Testis (tissue), 3 donors: ENCODE measurements around the gene FAM184B. TPM values are rescaled to one million over a fixed set of nuclear protein-coding genes. Genes with fewer than 3 reads are reported as not detected.

ENCODE experiments used
- DNase-seq: peaks from one replicate; pipeline ENCODE4 v3.0.0-alpha.2; 2019
- H3K27ac ChIP-seq, 2 donors: fragments of 200-600 bp; sonication (generic); one replicate each; pipeline ENCODE4 v1.5.1; 2019
- H3K27me3 ChIP-seq: fragments of 200-600 bp; sonication (generic); one replicate; pipeline ENCODE4 v1.5.1; 2019
- H3K36me3 ChIP-seq: fragments of 200-600 bp; sonication (generic); one replicate; pipeline ENCODE4 v1.5.1; 2017; ENCODE audit warnings: low read depth; ENCODE audit errors: missing control alignments
- H3K4me1 ChIP-seq: fragments of 200-600 bp; sonication (generic); one replicate; pipeline ENCODE4 v1.5.1; 2019
- H3K4me3 ChIP-seq, 2 donors: fragments of 200-600 bp; sonication (generic); one replicate each; pipeline ENCODE4 v1.5.1; 2017 to 2019
- H3K9me3 ChIP-seq: fragments of 200-600 bp; sonication (generic); one replicate; pipeline ENCODE4 v1.5.1; 2017
- POLR2A ChIP-seq: fragments of 450-650 bp; IDR thresholded peaks from one replicate; pipeline ENCODE4 v1.6.1; 2017; ENCODE audit warnings: antibody characterized with exemption, mild to moderate bottlenecking, moderate library complexity
- WGBS, 2 donors: methylation state at CpG; one replicate each; pipeline ENCODE4 v1.1.5; 2018; 5-methylcytosine and 5-hydroxymethylcytosine counted together
- intact Hi-C: fragments of 100-400 bp; cut with DNase I; formaldehyde crosslinking; loops from one replicate; pipeline ENCODE4 v1.15.1; 2023; ENCODE audit warnings: low total_unique reads
- polyA plus RNA-seq: library from polyadenylated mRNA; stranded (reverse); fragments of 350-450 nt; fragmentation: Illumina TruSeq; extraction: RNeasy Lipid Tissue Mini Kit (QIAGEN cat#74804); gene quantifications from one replicate; pipeline ENCODE4 v1.2.3, GENCODE V29; 2014; ENCODE audit warnings: low read depth, low replicate concordance; ENCODE audit not compliant: insufficient read depth
- total RNA-seq, 2 donors: library from RNA; depleted of rRNA; stranded (reverse); fragments of >200 nt; gene quantifications; one replicate each; pipeline ENCODE4 v1.2.3, GENCODE V29; 2016
- TF ChIP-seq, protein P1 (sequence below), 3 experiments: fragments of 450-650 bp in 2 of 3; fragments of 200-600 bp in 1 of 3; sonication (generic) in 1 of 3; IDR thresholded peaks; one replicate each; pipeline ENCODE4 v1.5.1; 2016 to 2019; ENCODE audit warnings: antibody characterized with exemption in 3 of 3, mild to moderate bottlenecking in 2 of 3, moderate library complexity in 1 of 3

FAM184B gene
- total and polyA plus RNA-seq, 3 donors from 2014 or later = 0.08 to 0.26 (median 0.19) TPM

DNA sequence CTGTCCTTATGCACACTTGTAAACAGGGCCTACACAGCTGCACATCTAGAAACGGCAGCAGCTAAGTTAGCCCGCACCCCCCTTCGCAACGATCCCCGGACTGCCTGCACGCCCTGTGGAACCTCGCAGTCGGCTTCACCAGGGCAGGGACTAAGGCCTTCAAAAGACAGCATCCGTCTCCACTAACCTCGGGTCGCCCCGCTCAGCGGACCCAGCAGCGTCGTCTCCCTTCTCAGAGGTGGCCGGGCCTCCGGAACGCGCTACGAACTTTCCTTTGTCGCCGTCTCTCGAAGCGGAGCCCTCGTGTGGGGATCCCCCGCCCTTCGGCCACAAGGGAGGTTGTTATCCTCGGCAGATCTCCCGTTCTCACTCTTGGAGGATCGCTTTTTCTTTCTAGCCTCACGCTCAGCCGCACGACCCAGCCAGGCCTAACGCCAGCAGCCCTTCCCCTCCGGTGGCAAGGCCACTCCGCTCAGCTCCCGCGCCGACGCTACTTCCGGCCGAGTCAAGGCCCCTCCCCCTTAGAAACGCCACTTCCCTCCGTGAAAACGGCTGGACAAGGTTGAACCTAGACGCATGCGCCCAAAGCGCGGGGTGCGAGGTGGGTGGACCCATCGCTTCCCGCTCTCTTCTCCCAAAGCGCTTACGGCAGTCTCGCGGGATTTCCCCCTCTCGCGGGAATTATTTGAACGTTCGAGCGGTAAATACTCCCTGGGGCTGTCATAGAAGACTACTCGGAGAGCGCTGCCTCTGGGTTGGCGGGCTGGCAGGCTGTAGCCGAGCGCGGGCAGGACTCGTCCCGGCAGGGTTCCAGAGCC lies 29.0 kb upstream of the FAM184B start, which contains the start of the genes DCAF16 and NCAPG:
Gene DCAF16 (minus strand): TSS at position 498 of the 818 bp plus-strand sequence. CDS start 6,616 bp downstream, outside the sequence.
Gene NCAPG (plus strand): TSS at position 720 of the 818 bp plus-strand sequence. CDS start 99 bp downstream, outside the sequence.
- H3K9me3 ChIP-seq = no peaks in the 10 kb centered on the region
- DNase-seq = peak; percentile 99
- peaks cover 28% of the 10 kb centered on the region for H3K4me1 ChIP-seq
- H3K27me3 ChIP-seq = no peaks in the 10 kb centered on the region
- intact Hi-C loops = no loop called here
- peak within 1 kb of the TSS; percentile 83 to 93 for H3K4me3 ChIP-seq
- TF ChIP-seq POLR2A = peak; percentile 96
- TF ChIP-seq, protein P1, sequence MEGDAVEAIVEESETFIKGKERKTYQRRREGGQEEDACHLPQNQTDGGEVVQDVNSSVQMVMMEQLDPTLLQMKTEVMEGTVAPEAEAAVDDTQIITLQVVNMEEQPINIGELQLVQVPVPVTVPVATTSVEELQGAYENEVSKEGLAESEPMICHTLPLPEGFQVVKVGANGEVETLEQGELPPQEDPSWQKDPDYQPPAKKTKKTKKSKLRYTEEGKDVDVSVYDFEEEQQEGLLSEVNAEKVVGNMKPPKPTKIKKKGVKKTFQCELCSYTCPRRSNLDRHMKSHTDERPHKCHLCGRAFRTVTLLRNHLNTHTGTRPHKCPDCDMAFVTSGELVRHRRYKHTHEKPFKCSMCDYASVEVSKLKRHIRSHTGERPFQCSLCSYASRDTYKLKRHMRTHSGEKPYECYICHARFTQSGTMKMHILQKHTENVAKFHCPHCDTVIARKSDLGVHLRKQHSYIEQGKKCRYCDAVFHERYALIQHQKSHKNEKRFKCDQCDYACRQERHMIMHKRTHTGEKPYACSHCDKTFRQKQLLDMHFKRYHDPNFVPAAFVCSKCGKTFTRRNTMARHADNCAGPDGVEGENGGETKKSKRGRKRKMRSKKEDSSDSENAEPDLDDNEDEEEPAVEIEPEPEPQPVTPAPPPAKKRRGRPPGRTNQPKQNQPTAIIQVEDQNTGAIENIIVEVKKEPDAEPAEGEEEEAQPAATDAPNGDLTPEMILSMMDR (IDR thresholded peaks at IDR 0.05) = no peak
- 0 to 1% methylated on average over 34 to 69 of the region's 69 CpGs for WGBS, 2 donors
- H3K27ac ChIP-seq = peak within 1 kb of the TSS; percentile 98
- H3K36me3 ChIP-seq = no peaks in the 10 kb centered on the region

DNA sequence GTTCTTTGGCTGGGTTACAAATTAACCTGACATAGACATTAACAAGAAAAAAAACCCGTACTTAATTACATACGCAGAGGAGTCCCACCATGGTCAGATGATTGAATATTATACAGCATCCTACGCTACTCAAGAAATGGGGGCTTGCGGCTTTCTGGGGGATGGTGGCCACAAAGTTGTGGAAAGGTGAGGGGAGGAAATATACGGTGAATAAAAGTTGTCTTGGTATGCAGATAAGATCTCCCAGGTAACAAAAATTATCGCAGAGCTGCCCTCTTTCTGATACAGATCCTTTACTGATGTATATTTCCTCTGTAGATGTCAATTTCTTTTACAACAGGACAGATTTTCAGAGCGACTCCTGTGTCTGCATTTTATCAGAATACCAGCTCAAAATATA lies 28.2 kb upstream of the FAM184B start:
- Histone ChIP-seq H3K9me3 (no peaks in the 10 kb centered on the region), H3K4me3 (peak overlapping the region; percentile 83 to 93), H3K36me3 (no peaks in the 10 kb centered on the region), H3K27ac (peak overlapping the region; percentile 98), H3K4me1 (peaks cover 28% of the 10 kb centered on the region), H3K27me3 (no peaks in the 10 kb centered on the region)
- intact Hi-C loops = no loop called here
- TF ChIP-seq, protein P1 (IDR thresholded peaks at IDR 0.05) = no peak
- no peak for TF ChIP-seq POLR2A
- no peak for DNase-seq
- 0 to 2% methylated on average over 7 of the region's 7 CpGs for WGBS, 2 donors

DNA sequence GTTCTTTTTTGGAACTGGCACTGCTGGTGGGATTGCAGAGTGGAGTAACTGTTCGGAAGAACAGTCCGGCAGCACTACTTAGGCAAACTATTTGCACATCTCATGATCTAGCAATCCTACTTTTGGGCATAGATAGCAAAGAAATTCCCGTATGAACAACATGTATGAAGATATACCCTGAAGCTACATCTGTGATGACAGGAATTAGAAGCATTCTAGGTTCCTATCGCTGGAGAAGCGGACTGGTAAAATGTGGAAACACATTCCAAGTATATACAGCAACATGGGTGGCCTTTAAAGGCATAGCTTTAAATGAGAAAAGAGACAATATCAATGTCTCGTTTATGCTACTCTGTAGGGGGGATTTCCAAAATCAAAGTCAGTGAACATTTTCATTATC lies 26.0 kb upstream of the FAM184B start:
- 29 to 41% methylated on average over 6 of the region's 6 CpGs for WGBS, 2 donors

DNA sequence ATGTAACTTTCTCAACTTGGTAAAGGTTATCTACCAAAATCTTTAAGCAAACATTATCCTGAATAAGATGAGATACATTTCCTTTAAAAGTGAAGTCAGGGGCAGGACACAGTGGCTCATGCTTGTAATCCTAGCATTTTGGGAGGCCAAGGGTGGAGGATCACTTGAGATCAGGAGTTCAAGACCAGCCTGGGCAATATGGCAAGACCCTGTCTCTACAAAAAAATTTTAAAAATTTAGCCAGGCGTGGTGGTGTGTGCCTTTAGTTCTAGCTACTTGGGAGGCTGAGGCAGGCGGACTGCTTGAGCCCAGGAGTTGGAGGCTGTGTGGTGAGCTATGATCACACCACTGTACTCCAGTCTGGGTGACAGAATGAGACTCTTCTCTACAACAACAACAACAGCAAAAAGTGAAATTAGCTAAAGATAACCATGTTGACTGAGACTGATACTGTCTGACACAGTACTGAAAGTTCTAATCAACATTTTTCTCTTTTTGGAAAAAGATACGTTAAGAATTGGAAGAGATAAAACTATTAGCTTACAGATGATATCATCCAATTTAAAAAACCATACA lies 24.2 kb upstream of the FAM184B start:
- TF ChIP-seq, protein P1 (IDR thresholded peaks at IDR 0.05) = no peak
- TF ChIP-seq POLR2A = no peak
- no peak overlapping the region for H3K27ac ChIP-seq
- peaks cover 23% of the 10 kb centered on the region for H3K4me1 ChIP-seq
- WGBS, 2 donors = 74 to 77% methylated on average over 3 of the region's 3 CpGs
- no peaks in the 10 kb centered on the region for H3K9me3 ChIP-seq
- no peak for DNase-seq
- no peak overlapping the region for H3K4me3 ChIP-seq
- no peaks in the 10 kb centered on the region for H3K27me3 ChIP-seq
- no peaks in the 10 kb centered on the region for H3K36me3 ChIP-seq
- intact Hi-C loops = no loop called here

More for the DNA sequence above, 26.0 kb upstream of the FAM184B start:
- Histone ChIP-seq H3K9me3 (no peaks in the 10 kb centered on the region), H3K27me3 (no peaks in the 10 kb centered on the region), H3K36me3 (no peaks in the 10 kb centered on the region), H3K4me3 (no peak overlapping the region), H3K27ac (no peak overlapping the region), H3K4me1 (peaks cover 28% of the 10 kb centered on the region)
- TF ChIP-seq POLR2A = no peak
- TF ChIP-seq, protein P1 (IDR thresholded peaks at IDR 0.05) = no peak
- intact Hi-C loops = no loop called here
- DNase-seq = no peak
